Neutrophil (primary cell): ENCODE results near the gene WDR70.
"Not testable (repeated sequence)": the region's sequence is repeated elsewhere in the genome, so short reads cannot be mapped to it uniquely, and the experiment has no call there.

Experiments
- H3K27ac ChIP-seq: fragments of 200-600 bp; sonication (generic); 2 replicates; pipeline ENCODE4 v1.5.1; 2016; ENCODE audit warnings: mild to moderate bottlenecking, moderate library complexity
- H3K27me3 ChIP-seq: fragments of 200-600 bp; sonication (generic); 2 replicates; pipeline ENCODE4 v1.6.0; 2016; ENCODE audit warnings: mild to moderate bottlenecking
- H3K36me3 ChIP-seq: fragments of 200-600 bp; sonication (generic); 2 replicates; pipeline ENCODE4 v1.5.1; 2017
- H3K4me1 ChIP-seq, 2 experiments: fragments of 200-600 bp in 1 of 2; sonication (generic) in 1 of 2; 1 replicate in 1 of 2; 2 replicates in 1 of 2; pipeline versions ENCODE4 v1.5.1 to v1.6.1; 2013 to 2016; ENCODE audit warnings: low read depth in 1 of 2, low read length in 1 of 2, mild to moderate bottlenecking in 1 of 2, moderate library complexity in 1 of 2; ENCODE audit not compliant: control insufficient read depth in 1 of 2, insufficient read depth in 1 of 2
- H3K4me3 ChIP-seq, 2 experiments: fragments of 200-600 bp in 1 of 2; sonication (generic) in 1 of 2; 1 replicate in 1 of 2; 2 replicates in 1 of 2; pipeline ENCODE4 v1.5.1; 2013 to 2016; ENCODE audit warnings: low read depth in 1 of 2, low read length in 1 of 2, mild to moderate bottlenecking in 1 of 2, moderate library complexity in 1 of 2
- H3K9me3 ChIP-seq: fragments of 200-600 bp; sonication (generic); 2 replicates; pipeline ENCODE4 v1.5.1; 2016
- TF ChIP-seq, protein P1 (sequence below): fragments of 200-600 bp; sonication (generic); IDR thresholded peaks from 2 replicates; pipeline ENCODE4 v1.5.1; 2016; ENCODE audit warnings: antibody characterized with exemption

The WDR70 gene

DNA sequence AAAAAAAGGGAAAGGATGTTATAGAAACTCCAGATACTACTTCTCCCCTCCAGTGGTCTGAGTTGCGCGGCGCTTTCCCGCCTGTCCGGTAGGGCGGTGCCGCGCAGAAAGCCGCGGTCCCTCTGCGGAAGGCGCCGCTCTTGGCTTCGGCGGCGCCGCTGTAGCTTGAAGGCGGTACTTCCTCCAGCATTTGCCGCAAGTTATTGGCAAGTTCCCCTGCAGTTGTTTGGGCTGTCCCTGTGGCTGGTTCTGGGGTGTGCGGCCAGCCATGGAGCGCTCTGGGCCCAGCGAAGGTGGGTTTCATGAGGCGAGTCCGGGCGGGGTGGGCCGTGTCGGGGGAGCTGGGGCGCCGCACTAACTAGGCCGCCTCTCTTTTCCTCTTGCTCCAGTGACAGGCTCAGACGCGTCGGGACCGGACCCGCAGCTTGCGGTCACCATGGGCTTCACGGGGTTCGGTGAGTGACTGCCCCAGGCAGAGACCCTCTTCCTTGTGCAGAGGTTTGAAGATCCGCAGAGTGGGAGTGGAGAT lies at the start of gene WDR70:
Gene WDR70 (plus strand): TSS at position 219 of the 529 bp plus-strand sequence. CDS start 50 bp downstream, at position 269.
- peak within 1 kb of the TSS; percentile 63 to 71 for H3K4me3 ChIP-seq
- peaks cover 0 to 10% of the 10 kb centered on the region in 2 experiments for H3K4me1 ChIP-seq
- H3K27ac ChIP-seq, result peak within 1 kb of the TSS; percentile 71
- TF ChIP-seq, protein P1, sequence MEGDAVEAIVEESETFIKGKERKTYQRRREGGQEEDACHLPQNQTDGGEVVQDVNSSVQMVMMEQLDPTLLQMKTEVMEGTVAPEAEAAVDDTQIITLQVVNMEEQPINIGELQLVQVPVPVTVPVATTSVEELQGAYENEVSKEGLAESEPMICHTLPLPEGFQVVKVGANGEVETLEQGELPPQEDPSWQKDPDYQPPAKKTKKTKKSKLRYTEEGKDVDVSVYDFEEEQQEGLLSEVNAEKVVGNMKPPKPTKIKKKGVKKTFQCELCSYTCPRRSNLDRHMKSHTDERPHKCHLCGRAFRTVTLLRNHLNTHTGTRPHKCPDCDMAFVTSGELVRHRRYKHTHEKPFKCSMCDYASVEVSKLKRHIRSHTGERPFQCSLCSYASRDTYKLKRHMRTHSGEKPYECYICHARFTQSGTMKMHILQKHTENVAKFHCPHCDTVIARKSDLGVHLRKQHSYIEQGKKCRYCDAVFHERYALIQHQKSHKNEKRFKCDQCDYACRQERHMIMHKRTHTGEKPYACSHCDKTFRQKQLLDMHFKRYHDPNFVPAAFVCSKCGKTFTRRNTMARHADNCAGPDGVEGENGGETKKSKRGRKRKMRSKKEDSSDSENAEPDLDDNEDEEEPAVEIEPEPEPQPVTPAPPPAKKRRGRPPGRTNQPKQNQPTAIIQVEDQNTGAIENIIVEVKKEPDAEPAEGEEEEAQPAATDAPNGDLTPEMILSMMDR, result peak; percentile 28
- not testable (repeated sequence) for H3K9me3 ChIP-seq, H3K27me3 ChIP-seq
- H3K36me3 ChIP-seq, result peaks cover 19% of the 10 kb centered on the region

DNA sequence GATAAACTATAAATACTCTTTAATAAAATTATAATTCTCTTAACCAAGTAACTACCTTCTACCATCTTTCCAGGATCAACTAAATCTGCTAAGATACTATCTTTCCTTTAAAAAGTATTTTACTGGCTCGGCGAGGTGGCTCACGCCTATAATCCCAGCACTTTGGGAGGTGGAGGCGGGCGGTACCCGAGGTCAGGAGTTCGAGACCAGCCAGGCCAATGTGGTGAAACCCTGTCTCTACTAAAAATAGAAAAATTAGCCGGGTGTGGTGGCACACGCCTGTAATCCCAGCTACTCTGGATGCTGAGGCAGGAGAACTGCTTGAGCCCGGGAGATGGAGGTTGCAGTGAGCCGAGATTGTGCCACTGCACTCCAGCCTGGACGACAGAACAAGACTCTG lies 44.4 kb upstream of the WDR70 start:
- Histone ChIP-seq H3K4me1 (peaks cover 9 to 10% of the 10 kb centered on the region in 2 experiments), H3K36me3 (peaks cover 39% of the 10 kb centered on the region)
- not testable (repeated sequence) for H3K27me3 ChIP-seq, H3K9me3 ChIP-seq, H3K4me3 ChIP-seq, H3K27ac ChIP-seq

DNA sequence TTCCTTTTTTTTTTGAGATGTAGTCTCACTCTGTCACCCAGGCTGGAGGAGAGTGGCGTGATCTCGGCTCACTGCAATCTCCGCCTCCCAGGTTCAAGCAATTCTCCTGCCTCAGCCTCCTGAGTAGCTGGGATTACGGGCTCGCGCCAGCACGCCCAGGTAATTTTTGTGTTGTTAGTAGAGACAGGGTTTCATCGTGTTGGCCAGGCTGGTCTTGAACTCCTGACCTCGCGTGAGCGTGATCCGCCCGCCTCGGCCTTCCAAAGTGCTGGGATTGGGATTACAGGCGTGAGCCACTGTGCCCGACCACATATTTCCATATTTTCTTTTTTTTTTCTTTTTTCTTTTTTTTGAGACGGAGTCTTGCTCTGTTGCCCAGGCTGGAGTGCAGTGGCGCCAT lies 36.4 kb upstream of the WDR70 start:
- H3K36me3 ChIP-seq, result peaks cover 54% of the 10 kb centered on the region
- not testable (repeated sequence) for H3K4me1 ChIP-seq, H3K4me3 ChIP-seq, H3K9me3 ChIP-seq, H3K27ac ChIP-seq, H3K27me3 ChIP-seq

DNA sequence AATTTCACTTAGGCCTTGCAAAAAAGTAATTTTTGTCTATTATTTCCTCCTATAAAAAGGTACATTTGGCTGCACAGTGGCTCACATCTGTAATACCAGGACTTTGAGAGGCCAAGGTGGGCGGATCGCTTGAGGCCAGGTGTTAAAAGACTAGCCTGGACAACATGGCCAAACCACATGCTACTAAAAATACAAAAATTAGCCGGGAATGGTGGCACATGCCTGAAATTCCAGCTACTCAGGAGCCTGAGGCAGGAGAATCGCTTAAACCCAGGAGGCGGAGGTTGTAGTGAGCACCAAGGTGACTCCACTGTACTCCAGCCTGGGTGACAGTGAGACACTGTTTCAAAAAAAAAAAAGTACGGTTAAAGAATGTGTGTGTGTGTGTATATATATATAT lies 24.0 kb upstream of the WDR70 start:
- H3K4me1 ChIP-seq, result no peaks in the 10 kb centered on the region
- H3K9me3 ChIP-seq, result no peaks in the 10 kb centered on the region
- TF ChIP-seq, protein P1, result no peak
- H3K36me3 ChIP-seq, result peaks cover 62% of the 10 kb centered on the region
- H3K27me3 ChIP-seq, result no peaks in the 10 kb centered on the region
- H3K4me3 ChIP-seq, result no peak overlapping the region
- no peak overlapping the region for H3K27ac ChIP-seq

DNA sequence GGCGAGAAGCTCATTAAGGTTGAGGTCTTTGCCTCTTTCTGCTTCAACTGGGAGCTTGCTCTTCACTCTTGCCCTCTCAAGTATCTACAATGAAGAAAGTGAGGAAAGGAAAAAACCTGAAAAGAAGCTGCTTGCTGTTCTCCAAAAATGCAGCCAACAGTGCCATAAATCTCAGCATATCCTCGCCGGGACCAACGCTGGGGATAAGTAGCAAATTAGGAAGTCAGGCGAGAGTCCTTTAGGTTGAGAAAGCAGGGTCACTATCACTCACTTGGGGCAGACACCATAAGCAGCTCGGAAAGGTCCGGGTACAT lies 8.6 kb upstream of the WDR70 start:
- H3K27ac ChIP-seq, result peak overlapping the region; percentile 76
- H3K27me3 ChIP-seq, result peaks cover 12% of the 10 kb centered on the region
- TF ChIP-seq, protein P1, result no peak
- peaks cover 7 to 23% of the 10 kb centered on the region in 2 experiments for H3K4me1 ChIP-seq
- H3K4me3 ChIP-seq, result peak overlapping the region; percentile 76 to 83
- no peaks in the 10 kb centered on the region for H3K9me3 ChIP-seq
- no peaks in the 10 kb centered on the region for H3K36me3 ChIP-seq

DNA sequence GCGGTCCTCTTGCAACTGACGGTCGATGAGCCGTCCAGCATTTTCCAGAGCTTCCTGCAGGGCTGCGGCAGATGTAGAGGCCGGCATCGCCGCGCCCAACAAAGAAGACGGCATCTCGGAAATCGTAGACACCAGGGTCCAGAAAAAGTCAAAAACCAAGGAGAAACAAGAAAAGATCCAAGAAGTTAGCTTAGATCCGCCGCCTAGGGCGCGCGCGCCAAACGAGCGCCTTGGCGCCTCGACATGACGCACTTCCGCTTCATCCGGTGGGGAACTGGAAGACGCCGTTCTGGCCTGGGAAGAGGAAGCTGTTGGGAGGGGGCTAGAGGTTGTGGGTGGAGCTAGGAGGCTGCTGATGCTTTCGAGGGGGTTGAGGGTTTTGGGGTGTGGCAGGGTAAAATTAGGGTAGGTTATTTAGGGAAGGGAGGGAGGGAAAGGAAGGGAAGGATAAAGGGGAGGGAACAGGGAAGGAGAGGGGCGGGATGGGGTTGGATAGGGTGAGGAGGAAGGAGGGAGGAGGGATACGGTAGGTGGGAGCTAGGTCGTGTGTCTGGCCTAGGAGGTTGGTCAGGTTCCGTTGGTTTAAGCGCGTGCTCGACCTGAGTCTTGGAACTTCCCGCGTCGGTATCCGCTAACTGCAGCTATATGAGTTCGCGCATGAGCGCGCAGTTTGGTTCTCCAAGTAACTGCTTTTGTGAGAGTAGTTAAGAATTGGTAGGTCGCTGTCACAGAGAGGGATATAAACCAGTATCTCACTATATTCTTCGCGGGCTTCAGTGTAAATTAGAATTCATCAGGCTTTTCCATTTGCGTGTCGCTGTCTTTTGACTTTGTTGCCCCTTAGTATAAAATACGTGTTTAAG lies 8.0 kb upstream of the WDR70 start, which contains the start of gene NUP155:
Gene NUP155 (minus strand): TSS at position 243 of the 863 bp plus-strand sequence. CDS start 129 bp downstream, at position 114.
- no peaks in the 10 kb centered on the region for H3K36me3 ChIP-seq
- TF ChIP-seq, protein P1, result peak; percentile 20
- H3K4me3 ChIP-seq, result peak within 1 kb of the TSS; percentile 76 to 83
- no peaks in the 10 kb centered on the region for H3K9me3 ChIP-seq
- H3K27me3 ChIP-seq, result peaks cover 12% of the 10 kb centered on the region
- peak within 1 kb of the TSS; percentile 76 for H3K27ac ChIP-seq
- peaks cover 7 to 23% of the 10 kb centered on the region in 2 experiments for H3K4me1 ChIP-seq
